Spleen (tissue), 7 donors: ENCODE measurements around the gene KLHDC7B.

Experiments used
- CTCF ChIP-seq, 11 experiments: fragments of 200-600 bp in 7 of 11; fragments of 450-650 bp in 4 of 11; sonication (generic) in 4 of 11; IDR thresholded peaks in 8 of 11; conservative IDR thresholded peaks in 3 of 11; 1 replicate in 7 of 11; 2 replicates in 4 of 11; pipeline versions ENCODE4 v1.4.0 to v1.8.0; 2016 to 2021; ENCODE audit warnings: antibody characterized with exemption in 11 of 11, inconsistent platforms in 4 of 11, mild to moderate bottlenecking in 1 of 11
- POLR2A ChIP-seq, 3 donors: fragments of 450-650 bp; IDR thresholded peaks; one replicate each; pipeline ENCODE4 v1.5.1; 2017; ENCODE audit warnings: antibody characterized with exemption in 3 of 3, mild to moderate bottlenecking in 1 of 3
- POLR2AphosphoS5 ChIP-seq, 3 donors: sonication (generic); formaldehyde crosslinking; IDR thresholded peaks; one replicate each; pipeline ENCODE4 v1.5.1; 2017; ENCODE audit warnings: antibody characterized with exemption in 3 of 3
- donor health status: DM: no; HTN: no; CAD: no; lungs with moderate emphysema.
- donor health status: DM: no; HTN: no; CAD: no.
- donor health status: DM: no; HTN: no; CAD: no.

DNA sequence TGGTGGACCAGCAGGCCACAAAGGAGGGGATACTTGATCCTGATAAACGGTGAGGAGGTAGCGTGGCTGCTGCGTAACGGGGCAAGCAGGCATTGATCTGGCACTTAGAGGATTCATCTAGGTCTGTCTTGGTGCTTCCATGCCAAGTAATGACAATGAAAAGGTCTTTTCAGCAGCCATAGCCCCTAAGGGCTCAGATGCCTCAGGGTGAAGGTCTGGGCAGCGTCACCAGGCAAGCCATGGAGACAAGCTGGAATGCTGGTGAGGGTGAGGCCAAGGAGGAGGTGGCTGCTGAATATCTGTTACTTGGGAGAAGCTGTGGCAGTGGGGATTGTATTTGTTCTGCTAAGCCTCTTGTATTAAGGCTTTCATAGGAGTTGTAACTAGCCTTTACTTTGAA, 41.7 kb downstream of the KLHDC7B start:
- no peak for TF ChIP-seq CTCF (IDR thresholded peaks at IDR 0.05 in 8 of 11, conservative IDR thresholded peaks at IDR 0.05 in 3 of 11)
- TF ChIP-seq POLR2A (IDR thresholded peaks at IDR 0.05) = no peak
- TF ChIP-seq POLR2AphosphoS5 (IDR thresholded peaks at IDR 0.05) = no peak
